HCT116 (cell line): ENCODE data around the gene CRYZ. TPM values are rescaled to one million over a fixed set of nuclear protein-coding genes. Genes with fewer than 3 reads are reported as not detected.

ENCODE experiments used
- ATAC-seq: fragments of 200-7000 bp; cut with Tn5 transposase; 2 replicates; pipeline ENCODE4 v1.9.1; 2020; ENCODE audit warnings: mild to moderate bottlenecking, moderate library complexity
- BruUV-seq: library from RNA; stranded (reverse); fragments of 400-500 nt; replicated peaks from 2 replicates; lab custom pipeline; 2021; lab: Mats Ljungman, UMichigan
- CTCF ChIA-PET: fragments of 300-600 bp; sonication (Branson Sonifier 250); formaldehyde crosslinking; loops from one replicate; lab custom pipeline; 2021; ENCODE audit warnings: antibody characterized with exemption; lab: Charles Lee
- POLR2A ChIA-PET: fragments of 300-600, 350-600 bp; sonication (Branson Sonifier 250); formaldehyde crosslinking; loops from one replicate; lab custom pipeline; 2021; ENCODE audit warnings: antibody characterized with exemption; lab: Charles Lee
- RAD21 ChIA-PET, 2 experiments: fragments of 300-600 bp; sonication (Branson Sonifier 250); formaldehyde crosslinking; loops; one replicate each; lab custom pipeline; 2023; ENCODE audit warnings: low total read pairs in 2 of 2; ENCODE audit not compliant: uncharacterized antibody in 2 of 2, unreplicated experiment in 2 of 2, low non-redundant PET in 1 of 2; lab: Charles Lee
- DNase-seq: peaks from one replicate; pipeline ENCODE4 v3.0.0-alpha.2; 2010; ENCODE audit warnings: low read depth, low spot score
- H2AFZ ChIP-seq: fragments of 200-600 bp; shearing (Covaris generic), sonication (generic); 2 replicates; pipeline ENCODE4 v1.6.1; 2017; ENCODE audit warnings: low read depth, mixed run types, mixed read lengths, antibody characterized with exemption, low read length; ENCODE audit not compliant: poor library complexity, severe bottlenecking
- H3K27ac ChIP-seq: 2 replicates; pipeline ENCODE4 v1.5.1; 2012; ENCODE audit warnings: low read depth, low read length
- H3K27me3 ChIP-seq: fragments of 200-600 bp; sonication (generic); 2 replicates; pipeline ENCODE4 v1.6.1; 2016; ENCODE audit warnings: mixed run types, low read length, mixed read lengths; ENCODE audit not compliant: insufficient read depth
- H3K36me3 ChIP-seq, 2 experiments: fragments of 200-500 bp in 1 of 2; fragments of 200-600 bp in 1 of 2; sonication (Bioruptor generic) in 1 of 2; sonication (generic) in 1 of 2; 2 replicates each; pipeline versions ENCODE4 v1.5.1 to v1.6.1; 2014 to 2016; ENCODE audit warnings: low read length in 2 of 2, inconsistent platforms in 1 of 2, mixed read lengths in 1 of 2, mixed run types in 1 of 2; ENCODE audit not compliant: insufficient read depth in 2 of 2, control insufficient read depth in 1 of 2
- H3K4me1 ChIP-seq, 2 experiments: fragments of 200-600 bp in 1 of 2; sonication (generic) in 1 of 2; 2 replicates each; pipeline versions ENCODE4 v1.5.1 to v1.6.1; 2012 to 2017; ENCODE audit warnings: low read length in 2 of 2, inconsistent platforms in 1 of 2, mild to moderate bottlenecking in 1 of 2, mixed read lengths in 1 of 2, mixed run types in 1 of 2, moderate library complexity in 1 of 2; ENCODE audit not compliant: insufficient read depth in 2 of 2, control insufficient read depth in 1 of 2
- H3K4me2 ChIP-seq: fragments of 200-600 bp; sonication (generic); 2 replicates; pipeline ENCODE4 v1.6.1; 2017; ENCODE audit warnings: mixed run types, low read length, mixed read lengths
- H3K4me3 ChIP-seq, 2 experiments: fragments of 200-600 bp in 1 of 2; sonication (generic) in 1 of 2; replicated peaks in 1 of 2; 2 replicates each; pipeline ENCODE4 v1.5.1; 2011 to 2016; ENCODE audit warnings: low read length in 2 of 2, control low read depth in 1 of 2, low read depth in 1 of 2, mild to moderate bottlenecking in 1 of 2, mixed read lengths in 1 of 2, mixed run types in 1 of 2
- H3K79me2 ChIP-seq: fragments of 200-600 bp; sonication (generic); 2 replicates; pipeline ENCODE4 v1.6.1; 2017; ENCODE audit warnings: mild to moderate bottlenecking, mixed run types, low read length, moderate library complexity, mixed read lengths; ENCODE audit not compliant: insufficient read depth
- H3K9ac ChIP-seq: fragments of 200-600 bp; sonication (generic); 2 replicates; pipeline ENCODE4 v1.6.1; 2016; ENCODE audit warnings: low read length, mixed read lengths
- H3K9me2 ChIP-seq: fragments of 200-600 bp; sonication (generic), shearing (Covaris generic); 2 replicates; pipeline ENCODE4 v1.6.1; 2017; ENCODE audit warnings: mixed run types, mild to moderate bottlenecking, moderate library complexity; ENCODE audit not compliant: insufficient read depth
- H3K9me3 ChIP-seq, 2 experiments: fragments of 200-500 bp in 1 of 2; fragments of 200-600 bp in 1 of 2; sonication (Bioruptor generic) in 1 of 2; sonication (generic) in 1 of 2; 2 replicates each; pipeline ENCODE4 v1.6.1; 2014 to 2017; ENCODE audit warnings: low read length in 2 of 2, mixed read lengths in 2 of 2, inconsistent platforms in 1 of 2, low read depth in 1 of 2, mild to moderate bottlenecking in 1 of 2, mixed run types in 1 of 2, moderate library complexity in 1 of 2; ENCODE audit not compliant: control insufficient read depth in 1 of 2, insufficient read depth in 1 of 2
- H4K20me1 ChIP-seq: fragments of 200-600 bp; sonication (generic), shearing (Covaris generic); 2 replicates; pipeline ENCODE4 v1.6.1; 2017; ENCODE audit warnings: mixed run types, mild to moderate bottlenecking, moderate library complexity; ENCODE audit not compliant: insufficient read depth
- CBX3 ChIP-seq: IDR thresholded peaks from 2 replicates; pipeline ENCODE4 v1.6.1; 2012; ENCODE audit warnings: low read depth
- CEBPB ChIP-seq: IDR thresholded peaks from 2 replicates; pipeline ENCODE4 v1.6.1; 2012; ENCODE audit warnings: low read depth
- ELF1 ChIP-seq: IDR thresholded peaks from 2 replicates; pipeline ENCODE4 v1.6.1; 2012; ENCODE audit warnings: low read depth, borderline replicate concordance
- EZH2 ChIP-seq: fragments of 200-600 bp; sonication (generic); IDR thresholded peaks from 2 replicates; pipeline ENCODE4 v1.6.1; 2017; ENCODE audit warnings: antibody characterized with exemption, mixed run types
- EZH2phosphoT487 ChIP-seq: fragments of 200-600 bp; IDR thresholded peaks from 2 replicates; pipeline ENCODE4 v1.6.1; 2018; ENCODE audit warnings: antibody characterized with exemption, borderline replicate concordance
- POLR2A ChIP-seq: IDR thresholded peaks from 2 replicates; pipeline ENCODE4 v1.7.0; 2011; ENCODE audit warnings: borderline replicate concordance; ENCODE audit not compliant: insufficient read depth, insufficient read length; ENCODE audit errors: extremely low read depth
- POLR2AphosphoS5 ChIP-seq: IDR thresholded peaks from 2 replicates; pipeline ENCODE4 v1.6.1; 2011; ENCODE audit warnings: mild to moderate bottlenecking, low read depth, low read length, moderate library complexity
- RAD21 ChIP-seq: IDR thresholded peaks from 2 replicates; pipeline ENCODE4 v1.6.1; 2012; ENCODE audit warnings: low read depth, mild to moderate bottlenecking
- SIN3A ChIP-seq: IDR thresholded peaks from 2 replicates; pipeline ENCODE4 v1.6.1; 2012; ENCODE audit warnings: low read depth
- SP1 ChIP-seq: IDR thresholded peaks from 2 replicates; pipeline ENCODE4 v1.6.1; 2012; ENCODE audit warnings: low read depth
- SRF ChIP-seq: IDR thresholded peaks from 2 replicates; pipeline ENCODE4 v1.6.1; 2012; ENCODE audit warnings: low read depth
- YY1 ChIP-seq: IDR thresholded peaks from 2 replicates; pipeline ENCODE4 v1.6.1; 2011; ENCODE audit warnings: low read length, low read depth, moderate library complexity, mild to moderate bottlenecking; ENCODE audit not compliant: insufficient replicate concordance; ENCODE audit errors: extremely low read depth
- ZFX ChIP-seq: fragments of 450-650 bp; IDR thresholded peaks from 2 replicates; pipeline ENCODE4 v1.6.1; 2017
- ZNF274 ChIP-seq: fragments of 200-500 bp; sonication (Bioruptor generic); IDR thresholded peaks from 2 replicates; pipeline ENCODE4 v1.6.1; 2014; ENCODE audit warnings: mild to moderate bottlenecking, low read depth, low read length, inconsistent platforms
- intact Hi-C: fragments of 100-400 bp; cut with micrococcal nuclease; formaldehyde crosslinking; loops from 2 replicates; pipeline ENCODE4 v1.10.0; 2022
- total RNA-seq: library from RNA; stranded (reverse); gene quantifications from one replicate; pipeline ENCODE4 v1.2.1, GENCODE V29; 2021; ENCODE audit not compliant: unreplicated experiment
- TF ChIP-seq, protein P1 (sequence below): IDR thresholded peaks from 2 replicates; pipeline ENCODE4 v1.6.1; 2011; ENCODE audit warnings: mild to moderate bottlenecking, low read length, moderate library complexity; ENCODE audit not compliant: insufficient replicate concordance; ENCODE audit errors: extremely low read depth
- TF ChIP-seq, protein P2 (sequence below): IDR thresholded peaks from 2 replicates; pipeline ENCODE4 v1.6.1; 2012
- TF ChIP-seq, protein P3 (sequence below): IDR thresholded peaks from 2 replicates; pipeline ENCODE4 v1.6.1; 2012

The CRYZ gene
- total RNA-seq, 1 experiment from 2014 or later = 28.2 TPM

DNA sequence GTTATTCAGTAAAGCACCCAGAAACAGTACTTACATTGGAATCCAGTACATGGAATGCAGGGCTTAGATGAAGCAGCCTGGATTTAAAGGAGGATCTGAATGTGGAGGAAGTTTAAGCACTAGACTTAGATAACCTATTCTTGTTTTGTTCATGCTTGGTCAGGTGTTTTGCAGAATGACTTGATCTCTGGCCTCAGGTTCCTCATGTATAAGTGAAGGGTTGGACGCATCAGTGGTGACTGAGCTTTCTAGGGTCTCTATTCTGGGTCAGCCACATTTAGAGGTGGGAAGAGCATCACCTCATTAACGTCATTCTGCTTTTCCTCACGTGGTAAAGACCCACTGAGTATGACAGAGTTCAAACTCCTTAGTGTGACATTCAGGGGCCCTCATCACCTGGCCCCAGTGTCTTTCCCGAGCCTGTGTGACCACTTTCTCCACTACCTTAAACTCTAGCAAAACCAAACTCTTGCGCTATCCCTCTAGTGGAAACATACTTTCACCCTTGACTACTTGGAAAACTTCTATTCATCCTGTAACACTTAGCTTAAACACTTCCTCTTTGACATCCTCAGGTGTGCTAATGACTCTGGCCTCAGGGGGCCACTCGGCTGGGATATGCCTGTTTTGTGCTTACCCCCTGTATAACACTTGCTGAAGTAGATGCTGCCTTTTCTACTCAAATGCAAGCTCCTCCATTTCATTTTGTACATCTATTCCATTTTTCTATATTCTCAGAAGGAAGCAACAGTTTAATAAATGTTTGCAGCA lies 58.4 kb downstream of the CRYZ start:
- TF ChIP-seq CBX3 = no peak
- TF ChIP-seq SRF = no peak
- TF ChIP-seq POLR2AphosphoS5 = no peak
- no peak for TF ChIP-seq EZH2
- TF ChIP-seq SIN3A = no peak
- TF ChIP-seq SP1 = no peak
- no peak for TF ChIP-seq POLR2A
- CTCF ChIA-PET = no interaction called here
- POLR2A ChIA-PET = no interaction called here
- intact Hi-C loops = no loop called here
- ATAC-seq = no peak
- Histone ChIP-seq H3K9me3 (no peaks in the 10 kb centered on the region), H3K9me2 (no peaks in the 10 kb centered on the region), H3K27me3 (peaks cover 15% of the 10 kb centered on the region), H3K4me3 (no peak overlapping the region), H3K36me3 (no peaks in the 10 kb centered on the region), H3K4me2 (no peak overlapping the region), H3K4me1 (no peaks in the 10 kb centered on the region), H3K9ac (no peak overlapping the region), H3K79me2 (no peaks in the 10 kb centered on the region), H4K20me1 (no peaks in the 10 kb centered on the region), H3K27ac (no peak overlapping the region), H2AFZ (no peak overlapping the region)
- BruUV-seq = no TSS peak
- RAD21 ChIA-PET = no interaction called here
- no peak for DNase-seq

DNA sequence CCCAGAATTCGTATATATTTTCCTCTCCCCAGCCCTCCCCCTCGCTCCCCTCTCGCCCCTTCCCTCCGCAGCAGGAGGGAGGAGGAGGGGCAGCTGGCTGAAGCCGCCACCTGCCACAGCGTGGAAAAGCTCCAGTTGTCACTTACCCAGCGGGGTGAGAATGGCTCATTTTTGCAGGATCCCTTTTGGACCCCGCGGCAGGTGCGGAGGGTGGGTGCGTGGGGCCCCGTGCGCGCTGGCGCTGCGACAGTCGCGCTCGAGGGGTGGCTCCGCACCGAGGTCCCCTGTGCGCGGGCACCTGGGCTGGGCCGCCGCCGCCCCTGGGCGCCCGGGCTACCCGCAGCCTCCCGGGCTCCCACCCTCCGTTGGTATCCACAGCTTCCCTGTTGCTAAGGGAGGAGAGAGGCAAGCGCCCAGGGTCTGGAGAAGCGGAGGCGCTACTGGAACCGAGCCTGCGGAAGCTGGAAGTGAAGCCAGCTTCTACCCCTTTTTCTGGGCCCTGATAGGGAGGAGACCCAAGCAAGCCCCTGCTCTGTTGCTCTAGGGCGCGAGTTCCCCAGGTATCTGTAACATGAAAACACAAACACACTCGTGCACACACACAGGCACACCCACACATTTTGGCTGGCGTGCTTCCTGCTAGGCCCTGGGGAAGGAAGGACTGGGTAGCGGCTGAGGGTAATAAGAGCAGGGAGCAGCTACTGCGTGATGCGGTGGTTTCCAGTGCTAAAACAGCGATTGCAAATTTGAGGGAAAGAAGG lies 59.3 kb downstream of the CRYZ start, which contains the start of gene ERICH3:
Gene ERICH3 (minus strand): TSS at position 442 of the 761 bp plus-strand sequence. CDS start 273 bp downstream, at position 169.
- DNase-seq (no peak), ATAC-seq (no peak)
- no peak within 1 kb of the TSS for H3K27ac ChIP-seq
- H2AFZ ChIP-seq = no peak within 1 kb of the TSS
- intact Hi-C loops = no loop called here
- H3K9me3 ChIP-seq = no peaks in the 10 kb centered on the region
- no peak within 1 kb of the TSS for H3K4me3 ChIP-seq
- no peaks in the 10 kb centered on the region for H3K79me2 ChIP-seq
- CTCF ChIA-PET = no interaction called here
- H3K9me2 ChIP-seq = no peaks in the 10 kb centered on the region
- H3K27me3 ChIP-seq = peaks cover 22% of the 10 kb centered on the region
- no peaks in the 10 kb centered on the region for H4K20me1 ChIP-seq
- POLR2A ChIA-PET = no interaction called here
- RAD21 ChIA-PET = no interaction called here
- BruUV-seq = no TSS peak
- H3K4me2 ChIP-seq = no peak within 1 kb of the TSS
- no peaks in the 10 kb centered on the region for H3K4me1 ChIP-seq
- H3K9ac ChIP-seq = no peak within 1 kb of the TSS
- no peaks in the 10 kb centered on the region for H3K36me3 ChIP-seq
- TF ChIP-seq SRF = no peak
- no peak for TF ChIP-seq YY1
- no peak for TF ChIP-seq ELF1
- TF ChIP-seq CEBPB = no peak
- no peak for TF ChIP-seq SIN3A
- TF ChIP-seq ZFX = no peak
- TF ChIP-seq, protein P1, sequence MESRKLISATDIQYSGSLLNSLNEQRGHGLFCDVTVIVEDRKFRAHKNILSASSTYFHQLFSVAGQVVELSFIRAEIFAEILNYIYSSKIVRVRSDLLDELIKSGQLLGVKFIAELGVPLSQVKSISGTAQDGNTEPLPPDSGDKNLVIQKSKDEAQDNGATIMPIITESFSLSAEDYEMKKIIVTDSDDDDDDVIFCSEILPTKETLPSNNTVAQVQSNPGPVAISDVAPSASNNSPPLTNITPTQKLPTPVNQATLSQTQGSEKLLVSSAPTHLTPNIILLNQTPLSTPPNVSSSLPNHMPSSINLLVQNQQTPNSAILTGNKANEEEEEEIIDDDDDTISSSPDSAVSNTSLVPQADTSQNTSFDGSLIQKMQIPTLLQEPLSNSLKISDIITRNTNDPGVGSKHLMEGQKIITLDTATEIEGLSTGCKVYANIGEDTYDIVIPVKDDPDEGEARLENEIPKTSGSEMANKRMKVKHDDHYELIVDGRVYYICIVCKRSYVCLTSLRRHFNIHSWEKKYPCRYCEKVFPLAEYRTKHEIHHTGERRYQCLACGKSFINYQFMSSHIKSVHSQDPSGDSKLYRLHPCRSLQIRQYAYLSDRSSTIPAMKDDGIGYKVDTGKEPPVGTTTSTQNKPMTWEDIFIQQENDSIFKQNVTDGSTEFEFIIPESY = no peak
- TF ChIP-seq EZH2phosphoT487 = no peak
- TF ChIP-seq, protein P2, sequence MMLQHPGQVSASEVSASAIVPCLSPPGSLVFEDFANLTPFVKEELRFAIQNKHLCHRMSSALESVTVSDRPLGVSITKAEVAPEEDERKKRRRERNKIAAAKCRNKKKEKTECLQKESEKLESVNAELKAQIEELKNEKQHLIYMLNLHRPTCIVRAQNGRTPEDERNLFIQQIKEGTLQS = no peak
- TF ChIP-seq ZNF274 = no peak
- no peak for TF ChIP-seq POLR2A
- TF ChIP-seq, protein P3, sequence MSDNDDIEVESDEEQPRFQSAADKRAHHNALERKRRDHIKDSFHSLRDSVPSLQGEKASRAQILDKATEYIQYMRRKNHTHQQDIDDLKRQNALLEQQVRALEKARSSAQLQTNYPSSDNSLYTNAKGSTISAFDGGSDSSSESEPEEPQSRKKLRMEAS = no peak
- no peak for TF ChIP-seq RAD21
